CD4-positive, alpha-beta T cell treated with Interleukin-6 for 4 hours (primary cell): Measurements from ENCODE around the gene ADORA3.

ENCODE experiments used
- DNase-seq: peaks from one replicate; pipeline ENCODE4 v3.0.0-alpha.2; 2020; ENCODE audit warnings: mixed read lengths

ADORA3 gene

DNA sequence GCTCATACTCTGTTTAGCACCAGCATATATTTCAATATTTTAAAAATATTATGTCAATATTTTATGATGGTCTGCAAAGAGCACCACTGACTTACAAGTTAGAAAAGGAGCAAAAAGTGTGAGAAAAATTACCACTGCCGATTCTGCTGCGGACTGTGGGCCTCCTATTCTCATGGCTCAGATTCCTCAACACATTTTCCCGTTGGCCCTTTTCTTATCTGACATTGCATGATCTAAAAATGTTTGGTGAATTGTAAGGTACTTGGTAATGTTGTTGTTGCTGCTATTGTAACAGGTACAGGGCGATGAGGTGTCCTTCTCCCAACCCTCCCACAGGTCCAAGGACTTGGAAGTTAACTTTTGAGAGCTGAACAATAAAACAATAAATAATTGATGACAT lies 28.9 kb downstream of the ADORA3 start:
- no peak for DNase-seq

DNA sequence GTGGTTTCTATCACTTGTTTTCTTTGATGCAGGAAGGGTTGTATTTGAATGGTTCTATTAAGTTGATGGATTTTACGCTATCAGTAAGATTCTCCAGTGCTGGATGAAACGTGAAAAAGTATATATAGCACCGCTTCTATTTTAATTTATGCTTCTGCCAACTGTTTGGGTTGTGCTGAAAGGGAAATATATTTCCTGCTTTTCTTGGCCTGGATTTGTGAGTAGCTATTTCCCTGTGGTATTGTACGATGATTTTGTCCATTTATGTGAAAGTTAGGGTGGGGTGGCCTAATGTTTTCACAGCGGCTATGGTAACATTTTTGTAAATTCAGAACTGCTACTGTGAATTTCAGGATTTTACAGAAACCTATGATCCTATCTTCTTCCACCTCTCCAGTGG lies 29.3 kb downstream of the ADORA3 start:
- DNase-seq, result no peak

DNA sequence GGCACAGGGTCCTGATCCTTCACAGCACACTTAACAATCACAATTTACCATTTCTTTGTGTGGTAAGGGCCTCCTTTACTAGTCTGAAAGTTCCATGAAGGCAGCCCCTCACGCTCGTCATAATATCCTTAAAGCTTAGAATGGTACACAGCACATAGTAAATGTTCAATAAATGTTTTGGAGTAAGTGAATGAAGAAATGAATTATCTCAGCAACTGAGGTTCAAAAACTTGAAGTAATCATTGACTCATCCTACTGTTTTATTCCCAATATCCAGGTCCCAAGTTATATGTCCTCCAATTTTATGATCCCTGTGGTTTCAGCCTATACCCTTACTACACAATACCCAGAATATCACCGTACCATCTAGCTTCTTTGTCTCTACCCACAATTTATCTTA lies 31.9 kb downstream of the ADORA3 start:
- no peak for DNase-seq

DNA sequence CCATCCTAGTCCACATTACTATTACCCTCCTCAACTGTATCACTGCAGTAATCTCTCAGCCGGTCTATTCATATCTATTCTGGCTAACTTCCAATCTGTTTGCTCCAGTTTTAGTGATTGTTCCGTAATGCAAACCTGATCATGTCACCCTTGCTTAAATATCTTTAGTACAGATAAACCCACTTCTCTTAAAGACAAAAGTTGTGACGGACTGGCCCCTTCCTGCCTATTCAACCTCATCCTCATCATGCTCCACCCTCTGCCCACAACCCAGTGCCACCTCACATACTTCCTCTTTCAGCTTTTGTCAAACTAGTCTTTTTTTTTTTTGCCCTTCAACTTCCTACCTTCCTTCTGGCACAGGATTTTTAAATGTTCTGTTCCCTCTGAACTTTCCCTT lies 32.4 kb downstream of the ADORA3 start:
- peak; percentile 83 for DNase-seq

DNA sequence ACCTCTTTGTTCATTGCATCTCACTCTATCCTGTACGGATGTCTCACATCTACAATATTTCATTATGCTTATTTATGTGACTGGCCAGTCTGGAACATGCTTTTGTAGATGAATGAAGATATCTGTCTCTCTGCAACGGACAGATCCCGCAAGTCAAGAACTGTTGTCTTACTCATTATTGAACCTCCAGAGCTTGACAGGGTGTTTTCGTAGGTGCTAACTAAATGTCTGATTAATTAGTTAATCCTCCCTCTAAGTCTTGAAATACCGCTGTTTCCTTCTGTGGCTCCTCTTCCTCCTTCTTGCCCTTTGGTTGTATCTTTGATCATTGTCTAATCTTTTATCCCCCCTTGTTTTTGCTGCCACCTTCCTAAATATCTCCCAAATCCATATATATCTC lies 32.8 kb downstream of the ADORA3 start:
- DNase-seq, result no peak

DNA sequence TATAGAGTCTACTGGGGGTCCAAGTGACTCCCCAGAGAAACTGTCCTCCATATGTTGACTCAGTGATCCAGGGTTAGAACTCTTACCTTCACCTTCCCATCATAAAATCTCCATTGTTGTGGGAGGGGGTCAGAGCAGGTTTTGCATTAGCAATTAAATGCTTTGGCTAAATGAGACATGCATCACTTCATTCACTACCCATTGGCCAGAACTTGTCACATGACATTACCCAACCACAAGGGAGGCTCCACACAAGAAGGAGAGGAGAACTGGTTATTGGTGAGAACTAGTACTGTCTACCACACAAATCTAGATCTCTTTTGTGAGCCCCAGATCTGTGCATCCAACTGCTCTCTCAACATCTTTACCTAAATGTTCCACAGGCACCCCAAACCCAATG lies 33.9 kb downstream of the ADORA3 start:
- no peak for DNase-seq

DNA sequence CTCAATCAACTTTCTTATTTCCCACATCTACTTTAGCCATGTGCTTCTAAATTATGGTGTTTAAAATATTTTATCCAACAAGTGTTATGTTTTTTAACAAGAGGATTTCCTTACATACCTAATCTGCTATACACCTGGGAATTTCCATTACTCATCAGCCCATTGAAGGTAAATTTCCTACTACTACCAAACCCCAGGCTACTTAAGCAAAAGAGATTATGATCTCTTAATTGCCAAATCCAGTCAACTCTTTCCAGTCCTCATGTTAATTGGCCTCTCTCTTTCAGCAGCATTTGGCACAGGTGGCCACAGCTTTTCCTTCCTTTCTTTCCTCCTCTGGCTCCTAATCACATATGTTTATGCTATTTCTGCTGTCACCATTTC lies 34.7 kb downstream of the ADORA3 start:
- no peak for DNase-seq

DNA sequence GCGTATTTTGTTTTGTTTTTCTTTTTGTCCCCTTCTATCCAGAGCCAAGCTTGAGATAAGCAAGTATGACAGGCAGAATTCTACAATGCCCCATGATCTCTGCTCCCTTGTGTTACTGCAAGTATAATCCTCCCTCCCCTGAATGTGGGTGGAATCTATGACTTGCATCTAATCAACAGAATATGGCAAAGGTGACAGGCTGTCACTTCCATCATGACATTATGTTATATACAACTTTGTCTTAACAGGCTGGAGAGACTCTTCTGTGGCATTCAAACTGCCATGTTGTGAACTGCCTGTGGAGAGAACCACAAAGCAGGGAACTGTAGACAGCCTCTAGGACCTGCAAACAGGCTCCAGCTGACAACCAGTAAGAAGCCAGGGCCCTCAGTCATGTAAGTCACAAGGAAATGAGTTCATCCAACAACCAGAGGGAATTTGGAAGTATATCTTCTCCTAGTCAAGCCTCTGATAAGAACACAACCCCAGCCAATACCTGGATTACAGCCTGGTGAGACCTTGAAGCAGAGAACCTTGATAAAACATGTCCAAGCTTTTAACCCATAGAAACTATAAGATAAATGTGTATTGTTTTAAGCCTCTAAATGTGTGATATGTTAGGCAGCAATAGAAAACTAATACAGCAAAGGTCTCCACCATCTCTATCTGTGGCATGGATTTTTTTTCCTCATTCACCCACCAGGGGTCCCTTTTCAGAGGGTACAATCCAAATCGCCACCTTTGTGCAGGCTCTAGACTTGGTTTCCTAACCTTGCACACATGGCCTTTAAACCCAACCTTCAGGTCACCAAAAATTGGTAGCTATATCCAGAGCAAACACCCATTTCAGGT lies 35.3 kb downstream of the ADORA3 start:
- DNase-seq, result no peak

DNA sequence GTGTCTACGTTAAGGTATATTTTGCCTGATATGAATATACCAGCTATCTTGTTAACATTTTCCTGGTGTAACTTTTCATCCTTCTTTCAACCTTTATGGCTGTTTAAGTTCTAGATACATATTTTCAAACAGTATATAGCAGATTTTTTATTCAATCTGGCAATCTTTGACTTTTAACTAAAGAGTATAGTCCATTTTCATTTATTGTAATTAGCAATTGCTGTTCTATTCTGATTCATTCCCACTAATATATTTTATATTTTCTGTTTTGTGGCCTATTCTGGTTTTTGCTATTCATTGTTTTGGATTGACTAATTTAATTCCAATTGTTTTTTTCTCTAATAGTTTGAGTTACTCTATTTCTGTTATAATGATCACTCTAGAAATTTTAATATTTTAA lies 37.0 kb downstream of the ADORA3 start:
- DNase-seq, result no peak

DNA sequence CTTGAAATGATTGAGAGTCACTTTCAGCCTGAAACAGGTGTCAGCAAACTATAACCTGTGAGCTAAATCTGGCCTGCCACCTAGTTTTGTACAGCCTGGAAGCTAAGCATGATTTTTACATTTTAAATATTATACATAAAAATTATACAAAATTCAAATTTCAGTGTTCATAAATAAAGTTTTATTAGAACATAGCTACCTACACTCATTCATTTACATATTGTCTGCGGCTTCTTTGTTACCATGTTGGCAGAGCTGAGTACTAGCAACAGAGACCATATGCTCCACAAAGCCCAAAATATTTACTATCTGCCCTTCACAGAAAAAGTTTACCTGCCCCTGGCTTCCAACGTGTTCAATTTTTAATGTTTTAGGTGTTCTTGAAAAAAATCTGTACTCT lies 37.7 kb downstream of the ADORA3 start:
- DNase-seq, result no peak

DNA sequence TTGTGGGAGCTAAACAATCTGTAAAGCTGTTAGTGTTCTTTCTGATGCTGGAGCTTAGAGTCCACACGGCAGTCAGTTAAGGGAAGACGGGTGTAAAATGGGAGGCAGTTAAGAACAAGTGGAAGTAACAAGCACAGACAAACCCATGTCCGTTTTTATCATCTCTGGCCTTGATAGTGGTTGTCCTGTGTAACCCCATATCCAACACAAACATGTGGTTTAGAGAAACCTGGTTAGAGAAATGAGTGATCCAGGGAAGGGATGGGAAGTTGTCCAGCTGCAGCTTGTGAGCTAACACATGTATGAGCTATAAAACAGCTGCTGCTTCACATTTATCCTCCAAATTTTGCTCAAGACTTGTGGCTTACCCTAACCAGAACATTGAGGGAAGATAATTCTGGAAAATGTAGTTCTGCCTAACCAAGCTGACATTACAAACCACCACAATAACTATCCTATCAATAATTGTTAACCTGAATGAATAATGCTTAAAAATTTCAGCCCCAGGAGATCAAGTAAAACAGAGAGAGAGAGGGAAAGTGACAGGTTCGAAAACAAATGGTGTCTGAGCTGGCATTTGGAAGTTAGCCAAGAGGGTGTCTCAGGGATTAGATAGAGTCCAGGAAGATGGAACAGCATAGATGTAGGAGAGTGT lies 40.3 kb downstream of the ADORA3 start:
- DNase-seq, result no peak

DNA sequence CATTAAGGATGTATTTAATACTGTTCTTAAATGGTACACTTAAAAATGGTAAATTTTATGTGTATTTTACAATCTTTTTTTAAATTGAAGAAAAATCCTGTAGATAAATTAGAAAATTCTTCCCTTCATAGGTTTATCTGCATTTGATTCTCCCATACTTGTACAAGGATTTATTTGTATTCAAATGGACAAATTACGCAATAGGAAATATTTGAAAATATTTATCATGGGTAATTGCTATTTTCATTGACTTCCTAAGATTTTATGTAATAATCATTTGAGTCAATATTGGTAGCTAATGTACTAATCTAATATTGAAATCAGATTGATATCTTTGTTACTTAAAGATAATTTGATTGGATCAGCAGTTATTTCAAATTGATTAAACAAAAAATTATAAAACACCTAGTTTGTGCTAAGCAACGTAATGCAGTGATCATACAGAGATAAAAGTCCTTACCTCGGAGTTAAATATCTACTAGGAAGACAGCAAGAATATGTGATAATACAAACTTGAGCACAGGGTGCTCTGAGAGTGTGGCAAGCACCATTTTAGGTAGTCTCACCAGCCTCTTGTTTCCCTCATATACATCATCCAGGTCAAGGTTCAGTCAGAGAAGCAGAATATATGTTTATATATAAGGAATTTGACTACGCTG lies 40.9 kb downstream of the ADORA3 start:
- DNase-seq, result no peak

DNA sequence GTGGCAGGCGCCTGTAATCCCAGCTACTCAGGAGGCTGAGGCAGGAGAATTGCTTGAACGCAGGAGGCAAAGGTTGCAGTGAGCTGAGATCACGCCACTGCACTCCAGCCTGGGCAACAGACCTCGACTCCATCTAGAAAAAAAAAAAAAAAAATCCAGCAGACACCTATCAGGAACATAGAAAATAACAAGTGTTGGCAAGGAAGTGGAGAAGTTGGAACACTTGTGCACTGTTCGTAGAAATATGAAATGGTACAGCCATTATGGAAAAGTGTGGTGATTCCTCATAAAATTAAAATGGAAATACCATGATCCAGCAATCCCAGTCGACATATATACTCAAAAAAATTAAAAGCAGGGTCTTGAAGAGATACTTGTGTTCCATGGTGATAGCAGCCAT lies 41.7 kb downstream of the ADORA3 start:
- no peak for DNase-seq

DNA sequence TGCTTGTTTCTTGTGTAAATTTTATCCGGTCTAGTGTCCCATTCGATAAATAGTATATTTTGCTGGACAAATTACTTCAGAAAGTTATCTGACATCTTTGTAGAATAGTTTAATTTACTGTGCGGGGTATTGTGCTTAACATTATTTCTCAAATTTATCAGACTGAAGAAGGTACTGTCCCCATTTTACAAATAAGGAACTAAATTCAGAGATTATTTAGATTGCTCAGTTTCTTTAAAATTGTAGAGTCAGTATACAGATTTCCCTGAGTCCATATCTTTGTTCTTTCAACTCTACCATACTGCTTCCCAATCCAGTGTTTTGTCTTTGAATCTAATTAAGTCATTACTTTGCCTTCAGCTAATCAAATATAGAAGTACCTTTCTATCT lies 47.8 kb downstream of the ADORA3 start:
- no peak for DNase-seq

DNA sequence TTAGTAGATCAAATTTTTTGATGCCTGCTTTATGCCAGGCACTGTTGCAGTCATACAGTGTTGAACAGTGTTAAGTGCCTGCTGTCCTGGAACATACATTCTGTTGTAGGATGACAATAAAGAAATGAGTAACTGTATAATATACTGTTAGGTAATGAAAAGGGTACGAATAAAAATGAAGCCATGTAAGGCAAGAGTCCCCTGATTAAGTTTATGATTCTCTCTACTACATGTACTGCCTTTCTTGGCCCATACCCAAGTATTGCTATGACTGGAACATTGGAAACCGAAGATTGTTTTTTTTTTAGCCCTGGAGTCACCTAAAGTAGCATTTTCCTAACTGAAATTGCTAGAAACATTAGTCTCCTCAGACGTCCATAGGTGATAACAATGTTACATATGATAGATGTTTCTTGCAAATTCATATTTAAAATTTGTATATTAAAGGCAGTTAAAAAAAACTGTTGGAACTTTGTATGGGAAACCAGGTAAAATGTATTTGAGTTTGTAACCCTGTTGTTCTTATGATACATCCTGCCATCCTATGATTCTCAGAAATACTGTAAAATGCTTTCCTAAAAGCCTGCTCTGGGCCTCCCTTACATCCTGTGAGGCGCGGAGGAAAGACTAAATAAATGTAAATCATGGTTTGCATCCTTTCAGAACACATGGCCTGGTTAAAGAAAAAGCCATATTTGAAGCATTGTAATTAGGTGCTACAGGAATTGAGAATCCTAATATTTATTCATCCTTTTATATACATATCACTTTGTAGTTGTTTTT lies 48.4 kb downstream of the ADORA3 start:
- DNase-seq, result no peak

DNA sequence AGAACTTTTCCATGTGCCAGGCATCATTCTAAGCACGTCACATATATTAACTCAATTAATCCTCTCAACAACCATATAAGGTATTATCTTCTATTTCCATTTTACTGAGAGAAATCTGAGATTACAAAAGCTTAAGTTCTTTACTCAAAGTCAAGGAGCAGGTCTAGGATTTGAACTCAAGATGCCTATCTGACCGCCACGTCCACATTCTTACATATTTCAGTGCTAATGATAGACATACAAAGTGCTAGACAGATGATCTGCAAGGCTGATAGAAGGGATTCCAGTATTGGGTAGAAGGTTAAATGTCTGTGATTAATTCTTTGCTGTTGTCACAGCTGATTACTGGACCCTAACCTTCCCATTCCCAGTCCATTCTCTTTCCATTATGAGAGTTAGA lies 49.7 kb downstream of the ADORA3 start:
- no peak for DNase-seq

DNA sequence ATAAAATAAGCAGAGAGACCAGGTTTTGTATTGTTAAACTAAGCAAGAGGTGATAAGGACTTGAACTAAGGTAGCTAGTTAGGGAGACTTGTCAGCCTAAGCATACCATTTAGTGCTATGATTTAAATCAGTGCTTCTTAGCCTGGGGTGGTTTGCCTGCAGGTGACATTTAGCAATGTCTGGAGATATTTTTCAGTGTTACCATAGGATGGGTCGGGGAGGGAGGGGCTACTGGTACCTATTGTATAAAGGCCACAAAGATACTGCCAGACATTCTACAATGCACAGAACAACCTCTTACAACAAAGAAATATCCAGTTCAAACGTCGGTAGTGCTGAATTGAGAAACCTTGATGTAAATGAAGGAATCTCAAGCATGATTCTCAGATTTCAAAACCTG lies 50.9 kb downstream of the ADORA3 start:
- DNase-seq, result no peak

DNA sequence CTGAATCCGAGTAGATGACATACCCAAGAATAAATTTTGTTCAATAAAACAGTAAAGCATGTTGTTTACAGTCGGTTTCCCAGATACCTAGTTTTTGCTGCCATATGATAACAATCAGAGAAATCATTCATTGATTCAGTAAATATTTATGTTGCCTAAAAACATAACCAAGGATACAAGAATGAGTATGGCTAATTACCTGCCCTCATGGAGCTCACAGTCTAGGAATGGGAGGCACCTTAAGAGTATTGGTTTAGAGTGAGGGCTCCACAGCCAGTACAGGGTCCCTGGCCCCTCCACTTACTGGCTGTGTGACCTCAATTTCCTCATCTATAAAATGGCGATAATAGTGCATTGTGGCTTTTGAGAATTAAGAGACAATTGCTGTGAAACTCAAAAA lies 53.2 kb downstream of the ADORA3 start:
- no peak for DNase-seq

DNA sequence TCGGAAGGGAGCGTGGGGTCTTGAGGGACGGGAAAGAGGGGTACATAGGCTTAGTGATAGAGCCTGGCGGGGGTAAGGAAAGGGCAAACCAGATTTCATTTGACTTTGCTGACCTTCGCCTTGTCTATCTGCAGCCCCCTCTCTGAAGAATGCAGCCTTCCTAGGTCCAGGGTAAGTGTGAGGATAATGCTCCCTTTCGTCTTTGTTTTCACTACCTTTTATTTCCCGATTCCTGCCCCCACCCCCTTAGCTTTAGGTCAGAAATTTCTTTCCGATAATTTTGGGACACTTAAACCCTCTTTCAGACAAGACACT lies 53.8 kb downstream of the ADORA3 start:
- DNase-seq, result no peak
